ENCODE results near the gene SMAD7.

Gene SMAD7

GRCh38 chr18:48889981-48890762 is 60.6 kb downstream of the SMAD7 start:
- no peak for TF ChIP-seq CTCF (IDR thresholded peaks at IDR 0.05)
- Histone ChIP-seq H3K27ac (no peak overlapping the region), H3K4me3 (ENCODE audit: low read depth in 1 of 2, low read length in 1 of 2) (no peak overlapping the region), H3K36me3 (no peaks in the 10 kb centered on the region), H3K9me3 (no peaks in the 10 kb centered on the region), H3K27me3 (no peaks in the 10 kb centered on the region), H3K4me1 (ENCODE audit: control insufficient read depth in 1 of 2, insufficient read depth in 1 of 2, low read depth in 1 of 2, low read length in 1 of 2) (no peaks in the 10 kb centered on the region)

GRCh38 chr18:48889115-48889941 is 61.4 kb downstream of the SMAD7 start:
- TF ChIP-seq CTCF (IDR thresholded peaks at IDR 0.05) = no peak
- Histone ChIP-seq H3K27ac (no peak overlapping the region), H3K4me3 (ENCODE audit: low read depth in 1 of 2, low read length in 1 of 2) (no peak overlapping the region), H3K9me3 (no peaks in the 10 kb centered on the region), H3K27me3 (no peaks in the 10 kb centered on the region), H3K36me3 (no peaks in the 10 kb centered on the region), H3K4me1 (ENCODE audit: control insufficient read depth in 1 of 2, insufficient read depth in 1 of 2, low read depth in 1 of 2, low read length in 1 of 2) (no peaks in the 10 kb centered on the region)

- no peaks in the 10 kb centered on the region for H3K4me1 ChIP-seq (ENCODE audit: control insufficient read depth in 1 of 2, insufficient read depth in 1 of 2, low read depth in 1 of 2, low read length in 1 of 2)
- no peak overlapping the region for H3K4me3 ChIP-seq (ENCODE audit: low read depth in 1 of 2, low read length in 1 of 2)
- H3K27ac ChIP-seq = no peak overlapping the region
- TF ChIP-seq CTCF (IDR thresholded peaks at IDR 0.05) = no peak
- H3K36me3 ChIP-seq = no peaks in the 10 kb centered on the region
- H3K27me3 ChIP-seq = no peaks in the 10 kb centered on the region
- no peaks in the 10 kb centered on the region for H3K9me3 ChIP-seq
These were observed 62.0 kb downstream of the SMAD7 start for GRCh38 chr18:48888773-48889080.

- Histone ChIP-seq H3K27me3 (no peaks in the 10 kb centered on the region), H3K4me1 (ENCODE audit: control insufficient read depth in 1 of 2, insufficient read depth in 1 of 2, low read depth in 1 of 2, low read length in 1 of 2) (no peaks in the 10 kb centered on the region), H3K36me3 (no peaks in the 10 kb centered on the region), H3K9me3 (no peaks in the 10 kb centered on the region), H3K4me3 (ENCODE audit: low read depth in 1 of 2, low read length in 1 of 2) (no peak overlapping the region), H3K27ac (no peak overlapping the region)
- no peak for TF ChIP-seq CTCF (IDR thresholded peaks at IDR 0.05)
These were observed 62.6 kb downstream of the SMAD7 start for GRCh38 chr18:48887905-48888772.

- Histone ChIP-seq H3K36me3 (no peaks in the 10 kb centered on the region), H3K4me3 (ENCODE audit: low read depth in 1 of 2, low read length in 1 of 2) (no peak overlapping the region), H3K27me3 (no peaks in the 10 kb centered on the region), H3K27ac (no peak overlapping the region), H3K9me3 (no peaks in the 10 kb centered on the region), H3K4me1 (ENCODE audit: control insufficient read depth in 1 of 2, insufficient read depth in 1 of 2, low read depth in 1 of 2, low read length in 1 of 2) (no peaks in the 10 kb centered on the region)
- no peak for TF ChIP-seq CTCF (IDR thresholded peaks at IDR 0.05)
These were observed 63.4 kb downstream of the SMAD7 start for GRCh38 chr18:48887294-48887904.

All from neutrophil (primary cell).